ENCODE measurements around the gene HSPB7. TPM values are rescaled to one million over a fixed set of nuclear protein-coding genes. Genes with fewer than 3 reads are reported as not detected.

Gene HSPB7
- total and polyA plus RNA-seq, 4 donors = 0.28 to 1.4 (median 0.35) TPM

DNA sequence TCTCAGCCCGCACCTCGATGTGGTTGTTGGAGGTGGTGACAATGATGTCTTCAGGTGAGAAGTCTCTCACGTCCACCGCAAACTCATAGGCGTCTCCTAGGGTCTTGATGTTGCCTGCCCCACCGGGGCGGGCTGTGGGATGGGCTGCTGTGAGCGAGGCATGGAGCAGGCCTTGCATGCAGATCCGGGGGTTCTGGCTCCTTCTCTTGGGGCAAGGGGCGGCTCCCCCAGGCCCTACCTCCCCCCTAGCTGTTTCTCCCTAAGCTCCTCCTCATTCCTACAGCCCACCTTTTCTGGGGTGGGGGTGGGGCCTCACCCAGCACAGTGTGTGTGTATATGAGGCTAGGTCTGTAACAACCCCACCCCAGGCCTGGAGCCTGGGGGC lies 775 bp downstream of the HSPB7 start:
- Histone ChIP-seq H3K4me1 (ENCODE audit: control insufficient read depth in 4 of 4, insufficient read depth in 4 of 4, low read length in 3 of 4) (peaks cover 7 to 17% (median 8%) of the 10 kb centered on the region in 4 donors), H3K36me3 (ENCODE audit: control insufficient read depth in 4 of 4, insufficient read depth in 3 of 4, low read depth in 1 of 4, low read length in 3 of 4) (no peaks in the 10 kb centered on the region), H3K27ac (ENCODE audit: low read depth in 1 of 2, low read length in 2 of 2) (peak overlapping the region in 1 of 2 donors; percentile 54), H3K4me3 (ENCODE audit: low read depth in 1 of 3, low read length in 3 of 3) (no peak overlapping the region), H3K9ac (ENCODE audit: low read depth in 1 of 2, low read length in 2 of 2) (no peak overlapping the region), H3K9me3 (ENCODE audit: control insufficient read depth in 4 of 4, low read length in 3 of 4) (no peaks in the 10 kb centered on the region), H3K27me3 (ENCODE audit: control insufficient read depth in 4 of 4, insufficient read depth in 4 of 4, low read length in 3 of 4) (no peaks in the 10 kb centered on the region)
- DNase-seq (ENCODE audit: low spot score) = no peak
- 87% methylated on average over 10 of the region's 10 CpGs for WGBS
- TF ChIP-seq, protein P1, sequence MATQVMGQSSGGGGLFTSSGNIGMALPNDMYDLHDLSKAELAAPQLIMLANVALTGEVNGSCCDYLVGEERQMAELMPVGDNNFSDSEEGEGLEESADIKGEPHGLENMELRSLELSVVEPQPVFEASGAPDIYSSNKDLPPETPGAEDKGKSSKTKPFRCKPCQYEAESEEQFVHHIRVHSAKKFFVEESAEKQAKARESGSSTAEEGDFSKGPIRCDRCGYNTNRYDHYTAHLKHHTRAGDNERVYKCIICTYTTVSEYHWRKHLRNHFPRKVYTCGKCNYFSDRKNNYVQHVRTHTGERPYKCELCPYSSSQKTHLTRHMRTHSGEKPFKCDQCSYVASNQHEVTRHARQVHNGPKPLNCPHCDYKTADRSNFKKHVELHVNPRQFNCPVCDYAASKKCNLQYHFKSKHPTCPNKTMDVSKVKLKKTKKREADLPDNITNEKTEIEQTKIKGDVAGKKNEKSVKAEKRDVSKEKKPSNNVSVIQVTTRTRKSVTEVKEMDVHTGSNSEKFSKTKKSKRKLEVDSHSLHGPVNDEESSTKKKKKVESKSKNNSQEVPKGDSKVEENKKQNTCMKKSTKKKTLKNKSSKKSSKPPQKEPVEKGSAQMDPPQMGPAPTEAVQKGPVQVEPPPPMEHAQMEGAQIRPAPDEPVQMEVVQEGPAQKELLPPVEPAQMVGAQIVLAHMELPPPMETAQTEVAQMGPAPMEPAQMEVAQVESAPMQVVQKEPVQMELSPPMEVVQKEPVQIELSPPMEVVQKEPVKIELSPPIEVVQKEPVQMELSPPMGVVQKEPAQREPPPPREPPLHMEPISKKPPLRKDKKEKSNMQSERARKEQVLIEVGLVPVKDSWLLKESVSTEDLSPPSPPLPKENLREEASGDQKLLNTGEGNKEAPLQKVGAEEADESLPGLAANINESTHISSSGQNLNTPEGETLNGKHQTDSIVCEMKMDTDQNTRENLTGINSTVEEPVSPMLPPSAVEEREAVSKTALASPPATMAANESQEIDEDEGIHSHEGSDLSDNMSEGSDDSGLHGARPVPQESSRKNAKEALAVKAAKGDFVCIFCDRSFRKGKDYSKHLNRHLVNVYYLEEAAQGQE (IDR thresholded peaks at IDR 0.05) = no peak

DNA sequence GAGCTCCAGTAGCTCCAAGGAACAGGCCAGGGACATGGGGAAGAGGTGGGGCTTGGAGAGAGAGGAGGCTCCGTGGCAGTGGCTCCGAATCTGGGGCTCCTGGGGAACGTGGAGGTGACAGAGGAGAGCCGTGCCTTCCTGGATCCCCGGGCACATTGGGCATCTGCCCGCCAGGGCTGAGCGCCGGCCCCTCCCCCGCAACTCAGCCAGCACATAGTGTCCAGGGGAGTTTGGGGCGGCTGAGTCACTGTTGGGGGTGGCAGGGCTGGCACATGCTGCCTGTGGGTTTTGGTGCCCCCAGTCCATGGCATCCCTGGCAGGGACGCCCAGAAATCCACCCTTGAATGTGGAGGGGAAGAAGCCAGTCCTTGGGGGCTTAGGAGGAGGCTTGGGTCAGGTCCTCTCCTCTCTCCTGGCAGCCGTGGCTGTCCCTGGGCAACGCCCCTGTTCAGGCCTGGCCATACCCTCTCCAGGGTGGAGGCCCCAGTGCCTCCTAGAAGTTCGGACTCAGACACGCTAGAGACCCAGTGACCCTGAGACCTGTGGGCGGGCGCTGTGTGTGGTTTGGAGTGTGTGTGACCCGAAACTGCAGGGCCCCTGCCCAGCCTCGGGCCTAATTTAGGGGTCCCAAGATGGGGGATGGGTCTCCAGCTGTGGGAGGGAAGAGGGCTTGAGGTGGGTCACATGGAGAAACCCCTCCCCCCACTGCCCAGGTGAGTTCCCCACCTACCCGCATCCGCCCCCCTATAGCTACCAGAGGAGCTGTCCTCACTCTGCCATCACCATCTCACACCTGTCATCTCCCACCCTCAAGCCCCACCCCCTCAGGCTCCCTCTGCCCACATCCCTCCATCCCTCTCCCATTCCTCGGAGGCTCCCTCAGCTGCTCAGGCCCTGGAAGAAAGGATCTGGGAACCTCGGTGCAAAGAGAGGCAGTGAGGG lies 1.6 kb downstream of the HSPB7 start:
- Histone ChIP-seq H3K9ac (ENCODE audit: low read depth in 1 of 2, low read length in 2 of 2) (no peak overlapping the region), H3K4me1 (ENCODE audit: control insufficient read depth in 4 of 4, insufficient read depth in 4 of 4, low read length in 3 of 4) (peaks cover 7 to 15% (median 8%) of the 10 kb centered on the region in 4 donors), H3K4me3 (ENCODE audit: low read depth in 1 of 3, low read length in 3 of 3) (no peak overlapping the region), H3K27ac (ENCODE audit: low read depth in 1 of 2, low read length in 2 of 2) (no peak overlapping the region), H3K27me3 (ENCODE audit: control insufficient read depth in 4 of 4, insufficient read depth in 4 of 4, low read length in 3 of 4) (no peaks in the 10 kb centered on the region), H3K9me3 (ENCODE audit: control insufficient read depth in 4 of 4, low read length in 3 of 4) (no peaks in the 10 kb centered on the region), H3K36me3 (ENCODE audit: control insufficient read depth in 4 of 4, insufficient read depth in 3 of 4, low read depth in 1 of 4, low read length in 3 of 4) (no peaks in the 10 kb centered on the region)
- 83% methylated on average over 23 of the region's 23 CpGs for WGBS
- DNase-seq (ENCODE audit: low spot score) = no peak
- TF ChIP-seq, protein P2, sequence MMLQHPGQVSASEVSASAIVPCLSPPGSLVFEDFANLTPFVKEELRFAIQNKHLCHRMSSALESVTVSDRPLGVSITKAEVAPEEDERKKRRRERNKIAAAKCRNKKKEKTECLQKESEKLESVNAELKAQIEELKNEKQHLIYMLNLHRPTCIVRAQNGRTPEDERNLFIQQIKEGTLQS (IDR thresholded peaks at IDR 0.05) = no peak
- TF ChIP-seq YY1 (IDR thresholded peaks at IDR 0.05) = no peak
- TF ChIP-seq, protein P3, sequence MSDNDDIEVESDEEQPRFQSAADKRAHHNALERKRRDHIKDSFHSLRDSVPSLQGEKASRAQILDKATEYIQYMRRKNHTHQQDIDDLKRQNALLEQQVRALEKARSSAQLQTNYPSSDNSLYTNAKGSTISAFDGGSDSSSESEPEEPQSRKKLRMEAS (IDR thresholded peaks at IDR 0.05) = no peak
- TF ChIP-seq HNF4A (conservative IDR thresholded peaks at IDR 0.05) = no peak
- no peak for TF ChIP-seq TAF1 (conservative IDR thresholded peaks at IDR 0.05)
- TF ChIP-seq FOXA1 (IDR thresholded peaks at IDR 0.05) = no peak
- TF ChIP-seq, protein P4, sequence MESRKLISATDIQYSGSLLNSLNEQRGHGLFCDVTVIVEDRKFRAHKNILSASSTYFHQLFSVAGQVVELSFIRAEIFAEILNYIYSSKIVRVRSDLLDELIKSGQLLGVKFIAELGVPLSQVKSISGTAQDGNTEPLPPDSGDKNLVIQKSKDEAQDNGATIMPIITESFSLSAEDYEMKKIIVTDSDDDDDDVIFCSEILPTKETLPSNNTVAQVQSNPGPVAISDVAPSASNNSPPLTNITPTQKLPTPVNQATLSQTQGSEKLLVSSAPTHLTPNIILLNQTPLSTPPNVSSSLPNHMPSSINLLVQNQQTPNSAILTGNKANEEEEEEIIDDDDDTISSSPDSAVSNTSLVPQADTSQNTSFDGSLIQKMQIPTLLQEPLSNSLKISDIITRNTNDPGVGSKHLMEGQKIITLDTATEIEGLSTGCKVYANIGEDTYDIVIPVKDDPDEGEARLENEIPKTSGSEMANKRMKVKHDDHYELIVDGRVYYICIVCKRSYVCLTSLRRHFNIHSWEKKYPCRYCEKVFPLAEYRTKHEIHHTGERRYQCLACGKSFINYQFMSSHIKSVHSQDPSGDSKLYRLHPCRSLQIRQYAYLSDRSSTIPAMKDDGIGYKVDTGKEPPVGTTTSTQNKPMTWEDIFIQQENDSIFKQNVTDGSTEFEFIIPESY (IDR thresholded peaks at IDR 0.05) = no peak
- TF ChIP-seq, protein P1 (IDR thresholded peaks at IDR 0.05) = no peak
- TF ChIP-seq RXRA (IDR thresholded peaks at IDR 0.05) = no peak
- no peak for TF ChIP-seq NR2F2 (IDR thresholded peaks at IDR 0.05)
- TF ChIP-seq EGR1 (IDR thresholded peaks at IDR 0.05; ENCODE audit: low read depth in 2 of 2) = no peak
- TF ChIP-seq SP1 (IDR thresholded peaks at IDR 0.05) = no peak
- no peak for TF ChIP-seq FOXA2 (IDR thresholded peaks at IDR 0.05)
- no peak for TF ChIP-seq RAD21 (IDR thresholded peaks at IDR 0.05)
- no peak for TF ChIP-seq JUND (IDR thresholded peaks at IDR 0.05)
- no peak for TF ChIP-seq GABPA (IDR thresholded peaks at IDR 0.05 in 1 of 2, conservative IDR thresholded peaks at IDR 0.05 in 1 of 2)
- no peak for TF ChIP-seq HNF4G (IDR thresholded peaks at IDR 0.05)
